ENCODE results near the gene PRKD1. TPM values are rescaled to one million over a fixed set of nuclear protein-coding genes. Genes with fewer than 3 reads are reported as not detected.

The PRKD1 gene
- total RNA-seq, 2 experiments from 2014 or later, result not detected

DNA sequence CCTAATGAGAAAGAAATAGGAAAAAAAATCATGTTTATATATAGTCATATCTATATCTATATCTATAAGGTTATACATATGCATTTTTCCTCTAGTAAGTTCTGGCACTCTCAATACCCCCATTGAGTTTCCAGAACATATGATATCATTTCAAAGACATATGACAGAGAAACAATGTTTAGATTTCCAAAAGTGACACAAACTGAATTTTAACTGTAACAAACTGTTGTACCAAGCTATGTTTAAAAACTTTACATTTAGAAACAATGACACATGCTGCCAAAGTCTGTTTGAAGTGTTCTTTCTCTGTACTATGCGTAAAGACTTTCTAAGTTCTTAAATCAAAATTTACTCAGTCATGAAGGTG lies 171.6 kb downstream of the PRKD1 start:
- CTCF ChIA-PET, result no interaction called here
- H3K36me3 ChIP-seq (ENCODE audit: insufficient read depth, low read length), result no peaks in the 10 kb centered on the region
- H3K4me3 ChIP-seq (ENCODE audit: low read length), result no peak overlapping the region
- ATAC-seq (ENCODE audit: poor library complexity) (no peak), DNase-seq (no peak)
- intact Hi-C loops (cut with DNase I, micrococcal nuclease), result no loop called here
- Mint-ChIP-seq H3K27me3 (no peaks in the 10 kb centered on the region), H3K36me3 (ENCODE audit: low read depth) (no peaks in the 10 kb centered on the region), H3K9me3 (peaks cover 6% of the 10 kb centered on the region), H3K4me1 (ENCODE audit: low read depth) (no peaks in the 10 kb centered on the region), H3K27ac (no peak overlapping the region), H3K4me3 (no peak overlapping the region)
- H3K27ac ChIP-seq (ENCODE audit: low read depth in 1 of 2, low read length in 2 of 2), result no peak overlapping the region
- TF ChIP-seq, protein P1, sequence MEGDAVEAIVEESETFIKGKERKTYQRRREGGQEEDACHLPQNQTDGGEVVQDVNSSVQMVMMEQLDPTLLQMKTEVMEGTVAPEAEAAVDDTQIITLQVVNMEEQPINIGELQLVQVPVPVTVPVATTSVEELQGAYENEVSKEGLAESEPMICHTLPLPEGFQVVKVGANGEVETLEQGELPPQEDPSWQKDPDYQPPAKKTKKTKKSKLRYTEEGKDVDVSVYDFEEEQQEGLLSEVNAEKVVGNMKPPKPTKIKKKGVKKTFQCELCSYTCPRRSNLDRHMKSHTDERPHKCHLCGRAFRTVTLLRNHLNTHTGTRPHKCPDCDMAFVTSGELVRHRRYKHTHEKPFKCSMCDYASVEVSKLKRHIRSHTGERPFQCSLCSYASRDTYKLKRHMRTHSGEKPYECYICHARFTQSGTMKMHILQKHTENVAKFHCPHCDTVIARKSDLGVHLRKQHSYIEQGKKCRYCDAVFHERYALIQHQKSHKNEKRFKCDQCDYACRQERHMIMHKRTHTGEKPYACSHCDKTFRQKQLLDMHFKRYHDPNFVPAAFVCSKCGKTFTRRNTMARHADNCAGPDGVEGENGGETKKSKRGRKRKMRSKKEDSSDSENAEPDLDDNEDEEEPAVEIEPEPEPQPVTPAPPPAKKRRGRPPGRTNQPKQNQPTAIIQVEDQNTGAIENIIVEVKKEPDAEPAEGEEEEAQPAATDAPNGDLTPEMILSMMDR (IDR thresholded peaks at IDR 0.05), result no peak
- H3K27me3 ChIP-seq (ENCODE audit: control insufficient read depth in 1 of 2, insufficient read depth in 2 of 2, low read length in 2 of 2), result no peaks in the 10 kb centered on the region
- peaks cover 0 to 4% of the 10 kb centered on the region in 2 experiments for H3K9me3 ChIP-seq (ENCODE audit: control insufficient read depth in 1 of 2, insufficient read depth in 1 of 2, low read length in 2 of 2)
- no peaks in the 10 kb centered on the region for H3K4me1 ChIP-seq (ENCODE audit: insufficient read depth, low read length)
- POLR2A ChIA-PET, result no interaction called here

DNA sequence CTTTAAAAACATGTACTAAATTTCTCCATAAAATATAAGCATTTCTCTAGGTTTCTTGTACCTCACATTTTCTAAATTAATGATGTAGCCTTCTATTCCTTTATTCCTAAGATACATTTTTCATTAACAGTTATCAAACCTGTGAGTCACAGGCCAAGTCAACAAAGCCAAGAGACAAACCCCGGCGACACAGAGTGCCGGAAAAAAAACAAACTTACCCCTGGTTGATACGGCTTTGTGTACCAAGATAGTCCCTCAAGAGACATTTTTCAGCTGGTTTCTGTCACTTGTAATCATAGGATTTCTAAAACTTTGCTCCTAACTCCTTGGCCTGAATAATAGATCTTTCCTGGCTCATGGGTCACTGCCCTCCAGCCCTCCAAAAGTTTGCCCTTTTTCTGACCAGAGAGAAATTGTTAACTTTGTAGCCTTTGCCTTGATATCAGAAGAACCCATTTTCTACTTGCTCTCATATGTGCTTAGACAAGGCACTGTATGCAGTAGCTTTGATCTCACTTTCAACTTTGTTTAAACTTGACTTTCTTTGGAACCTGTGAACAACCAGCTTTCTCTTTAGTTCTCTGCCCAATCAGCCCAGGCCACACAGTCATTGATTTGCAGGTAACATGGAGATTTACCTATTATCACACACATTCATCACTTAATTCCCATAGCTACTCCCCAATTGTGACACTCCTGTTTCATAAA lies 172.2 kb downstream of the PRKD1 start:
- ChIA-PET CTCF (no interaction called here), POLR2A (no interaction called here)
- Mint-ChIP-seq H3K9me3 (peaks cover 6% of the 10 kb centered on the region), H3K27me3 (no peaks in the 10 kb centered on the region), H3K36me3 (ENCODE audit: low read depth) (no peaks in the 10 kb centered on the region), H3K27ac (no peak overlapping the region), H3K4me3 (no peak overlapping the region), H3K4me1 (ENCODE audit: low read depth) (no peaks in the 10 kb centered on the region)
- H3K27ac ChIP-seq (ENCODE audit: low read depth in 1 of 2, low read length in 2 of 2), result no peak overlapping the region
- TF ChIP-seq, protein P1 (IDR thresholded peaks at IDR 0.05), result no peak
- no peak for DNase-seq
- no peaks in the 10 kb centered on the region for H3K4me1 ChIP-seq (ENCODE audit: insufficient read depth, low read length)
- no peak overlapping the region for H3K4me3 ChIP-seq (ENCODE audit: low read length)
- intact Hi-C loops (cut with DNase I, micrococcal nuclease), result no loop called here
- no peak for ATAC-seq (ENCODE audit: poor library complexity)
- H3K36me3 ChIP-seq (ENCODE audit: insufficient read depth, low read length), result no peaks in the 10 kb centered on the region
- peaks cover 0 to 4% of the 10 kb centered on the region in 2 experiments for H3K9me3 ChIP-seq (ENCODE audit: control insufficient read depth in 1 of 2, insufficient read depth in 1 of 2, low read length in 2 of 2)
- H3K27me3 ChIP-seq (ENCODE audit: control insufficient read depth in 1 of 2, insufficient read depth in 2 of 2, low read length in 2 of 2), result no peaks in the 10 kb centered on the region

DNA sequence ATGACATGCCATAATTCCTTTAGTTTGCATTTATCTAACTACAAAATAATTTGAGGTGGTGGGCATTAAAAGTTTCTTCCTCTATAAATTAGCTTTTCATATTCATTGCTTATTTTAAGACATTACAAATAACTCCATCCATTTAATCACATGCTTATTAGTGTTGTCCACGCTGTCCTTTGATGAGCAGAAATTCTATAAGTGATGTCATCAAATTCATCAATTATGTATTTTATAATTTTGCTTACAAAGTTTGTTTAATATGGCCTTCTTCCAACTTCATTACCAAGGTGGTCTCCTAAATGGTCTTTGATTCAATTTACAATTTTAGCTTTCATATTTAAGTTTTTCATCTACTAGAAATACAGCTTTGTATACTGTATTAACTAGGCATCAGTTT lies 173.5 kb downstream of the PRKD1 start:
- Histone ChIP-seq H3K9me3 (ENCODE audit: control insufficient read depth in 1 of 2, insufficient read depth in 1 of 2, low read length in 2 of 2) (no peaks in the 10 kb centered on the region), H3K27me3 (ENCODE audit: control insufficient read depth in 1 of 2, insufficient read depth in 2 of 2, low read length in 2 of 2) (no peaks in the 10 kb centered on the region), H3K4me1 (ENCODE audit: insufficient read depth, low read length) (no peaks in the 10 kb centered on the region), H3K27ac (ENCODE audit: low read depth in 1 of 2, low read length in 2 of 2) (no peak overlapping the region), H3K36me3 (ENCODE audit: insufficient read depth, low read length) (no peaks in the 10 kb centered on the region), H3K4me3 (ENCODE audit: low read length) (no peak overlapping the region)
- TF ChIP-seq, protein P1 (IDR thresholded peaks at IDR 0.05), result no peak
- ATAC-seq (ENCODE audit: poor library complexity) (no peak), DNase-seq (no peak)
- peaks cover 6% of the 10 kb centered on the region for H3K9me3 Mint-ChIP-seq
- CTCF ChIA-PET, result no interaction called here
- intact Hi-C loops (cut with DNase I, micrococcal nuclease), result no loop called here
- no peak overlapping the region for H3K4me3 Mint-ChIP-seq
- no peaks in the 10 kb centered on the region for H3K27me3 Mint-ChIP-seq
- no peak overlapping the region for H3K27ac Mint-ChIP-seq
- POLR2A ChIA-PET, result no interaction called here
- no peaks in the 10 kb centered on the region for H3K4me1 Mint-ChIP-seq (ENCODE audit: low read depth)
- H3K36me3 Mint-ChIP-seq (ENCODE audit: low read depth), result no peaks in the 10 kb centered on the region
